ENCODE data around the gene DDI2.

Gene DDI2

DNA sequence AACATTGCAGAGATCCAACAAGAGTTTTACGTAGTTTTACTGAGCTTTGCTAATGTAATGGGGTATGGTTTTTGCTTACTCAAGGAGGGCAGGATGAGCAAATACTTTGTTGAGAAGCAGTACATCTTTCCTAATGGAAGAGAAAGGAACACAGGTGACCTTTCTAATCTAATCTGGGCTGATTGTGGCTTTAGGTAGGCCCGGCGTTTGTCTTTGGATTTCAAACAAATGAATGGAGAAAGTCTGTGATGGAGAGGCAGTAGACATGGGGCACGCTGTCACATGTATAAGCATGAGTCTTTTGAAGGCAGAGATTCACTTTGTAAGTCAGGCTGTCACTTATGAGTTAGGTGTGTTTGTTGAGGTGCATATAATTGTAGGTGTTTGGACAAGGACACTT, 68.6 kb downstream of the DDI2 start:
- TF ChIP-seq MYC (IDR thresholded peaks at IDR 0.05; ENCODE audit: low read depth, low read length) (no peak), POLR2A (IDR thresholded peaks at IDR 0.05; ENCODE audit: extremely low read depth, insufficient read length) (no peak)
- TF ChIP-seq, protein P1, sequence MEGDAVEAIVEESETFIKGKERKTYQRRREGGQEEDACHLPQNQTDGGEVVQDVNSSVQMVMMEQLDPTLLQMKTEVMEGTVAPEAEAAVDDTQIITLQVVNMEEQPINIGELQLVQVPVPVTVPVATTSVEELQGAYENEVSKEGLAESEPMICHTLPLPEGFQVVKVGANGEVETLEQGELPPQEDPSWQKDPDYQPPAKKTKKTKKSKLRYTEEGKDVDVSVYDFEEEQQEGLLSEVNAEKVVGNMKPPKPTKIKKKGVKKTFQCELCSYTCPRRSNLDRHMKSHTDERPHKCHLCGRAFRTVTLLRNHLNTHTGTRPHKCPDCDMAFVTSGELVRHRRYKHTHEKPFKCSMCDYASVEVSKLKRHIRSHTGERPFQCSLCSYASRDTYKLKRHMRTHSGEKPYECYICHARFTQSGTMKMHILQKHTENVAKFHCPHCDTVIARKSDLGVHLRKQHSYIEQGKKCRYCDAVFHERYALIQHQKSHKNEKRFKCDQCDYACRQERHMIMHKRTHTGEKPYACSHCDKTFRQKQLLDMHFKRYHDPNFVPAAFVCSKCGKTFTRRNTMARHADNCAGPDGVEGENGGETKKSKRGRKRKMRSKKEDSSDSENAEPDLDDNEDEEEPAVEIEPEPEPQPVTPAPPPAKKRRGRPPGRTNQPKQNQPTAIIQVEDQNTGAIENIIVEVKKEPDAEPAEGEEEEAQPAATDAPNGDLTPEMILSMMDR (IDR thresholded peaks at IDR 0.05; ENCODE audit: low read depth, low read length), result no peak
- TF ChIP-seq, protein P2, sequence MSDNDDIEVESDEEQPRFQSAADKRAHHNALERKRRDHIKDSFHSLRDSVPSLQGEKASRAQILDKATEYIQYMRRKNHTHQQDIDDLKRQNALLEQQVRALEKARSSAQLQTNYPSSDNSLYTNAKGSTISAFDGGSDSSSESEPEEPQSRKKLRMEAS (IDR thresholded peaks at IDR 0.05; ENCODE audit: low read depth, low read length), result no peak
- no peak overlapping the region for H3K4me3 ChIP-seq (ENCODE audit: low read depth, low read length)
- DNase-seq (ENCODE audit: low read depth), result no peak

DNA sequence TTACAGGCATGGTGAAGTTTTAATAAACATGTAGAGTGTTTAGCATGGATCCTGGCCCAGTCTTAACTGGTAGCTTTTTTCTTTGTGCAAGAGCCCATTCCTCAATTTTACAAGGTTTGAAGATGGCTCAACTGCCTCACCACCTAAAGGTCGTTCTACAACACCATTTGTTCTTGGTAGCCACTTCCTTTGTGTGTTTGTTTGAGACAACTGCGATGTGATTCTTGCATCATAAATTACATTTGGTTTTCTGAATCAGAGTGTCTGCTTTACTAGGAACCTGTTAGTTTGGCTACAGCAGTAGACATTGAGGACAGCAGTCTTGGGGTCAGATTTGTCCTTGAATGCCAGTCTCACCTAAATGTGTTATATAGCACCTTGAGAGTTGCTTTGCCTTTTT, 70.2 kb downstream of the DDI2 start:
- no peak overlapping the region for H3K4me3 ChIP-seq (ENCODE audit: low read depth, low read length)
- peak; percentile 57 for DNase-seq (ENCODE audit: low read depth)

DNA sequence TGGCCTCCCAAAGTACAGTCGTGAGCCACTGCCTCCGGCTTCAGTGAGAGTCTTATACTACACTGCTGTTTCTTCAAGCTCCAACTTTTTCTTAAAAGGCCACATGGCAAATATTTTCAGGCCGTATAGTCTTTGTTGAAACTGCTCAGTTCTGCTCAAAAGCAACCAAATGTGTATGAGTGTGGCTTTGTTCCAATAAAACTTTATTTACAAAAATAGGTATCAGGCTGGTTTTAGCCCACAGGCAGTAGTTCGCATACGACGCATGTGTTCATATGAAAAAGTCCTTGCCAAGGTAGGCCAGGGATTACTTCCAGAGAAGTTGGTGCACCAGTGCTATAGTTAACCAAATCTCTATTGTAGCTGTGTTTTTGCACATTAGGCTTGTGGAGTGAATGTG, 73.1 kb downstream of the DDI2 start:
- H3K4me3 ChIP-seq (ENCODE audit: low read depth, low read length), result no peak overlapping the region
- DNase-seq (ENCODE audit: low read depth), result no peak
- TF ChIP-seq, protein P1 (IDR thresholded peaks at IDR 0.05; ENCODE audit: low read depth, low read length), result no peak
- TF ChIP-seq, protein P2 (IDR thresholded peaks at IDR 0.05; ENCODE audit: low read depth, low read length), result no peak

More for the DNA sequence above, 70.2 kb downstream of the DDI2 start:
- TF ChIP-seq POLR2A (IDR thresholded peaks at IDR 0.05; ENCODE audit: extremely low read depth, insufficient read length) (no peak), MYC (IDR thresholded peaks at IDR 0.05; ENCODE audit: low read depth, low read length) (no peak)
- TF ChIP-seq, protein P1 (IDR thresholded peaks at IDR 0.05; ENCODE audit: low read depth, low read length), result no peak
- TF ChIP-seq, protein P2 (IDR thresholded peaks at IDR 0.05; ENCODE audit: low read depth, low read length), result no peak

DNA sequence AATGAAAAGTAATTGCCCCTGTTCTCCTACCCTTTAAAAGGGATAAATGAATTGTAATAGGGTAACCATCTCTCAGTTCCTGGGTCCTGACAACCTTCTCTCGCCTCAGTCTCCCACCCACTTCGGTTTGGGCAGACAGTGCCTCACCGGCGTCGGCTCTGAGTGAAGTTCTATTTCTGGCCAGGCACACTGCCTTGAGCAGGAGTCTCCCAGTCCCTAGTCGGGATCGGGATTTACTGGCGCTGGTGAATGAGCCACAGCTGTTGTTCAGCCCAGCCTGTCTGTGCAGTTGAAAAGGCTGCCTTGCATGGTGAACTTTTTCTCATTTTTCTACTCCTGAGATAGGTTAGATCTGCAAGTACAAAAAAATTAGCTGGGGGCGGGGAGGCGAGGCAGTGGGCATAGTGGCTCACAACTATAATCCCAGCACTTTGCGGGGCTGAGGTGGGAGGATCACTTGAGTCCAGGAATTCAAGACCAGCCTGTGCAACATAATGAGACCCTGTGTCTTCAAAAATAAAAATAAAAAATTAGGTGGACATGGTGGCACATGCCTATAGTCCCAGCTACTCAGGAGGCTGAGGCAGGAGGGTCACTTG, 74.3 kb downstream of the DDI2 start:
- no peak for TF ChIP-seq POLR2A (IDR thresholded peaks at IDR 0.05; ENCODE audit: extremely low read depth, insufficient read length)
- TF ChIP-seq, protein P1 (IDR thresholded peaks at IDR 0.05; ENCODE audit: low read depth, low read length), result no peak
- no peak for TF ChIP-seq MYC (IDR thresholded peaks at IDR 0.05; ENCODE audit: low read depth, low read length)
- TF ChIP-seq, protein P2 (IDR thresholded peaks at IDR 0.05; ENCODE audit: low read depth, low read length), result no peak
- no peak overlapping the region for H3K4me3 ChIP-seq (ENCODE audit: low read depth, low read length)
- no peak for DNase-seq (ENCODE audit: low read depth)

DNA sequence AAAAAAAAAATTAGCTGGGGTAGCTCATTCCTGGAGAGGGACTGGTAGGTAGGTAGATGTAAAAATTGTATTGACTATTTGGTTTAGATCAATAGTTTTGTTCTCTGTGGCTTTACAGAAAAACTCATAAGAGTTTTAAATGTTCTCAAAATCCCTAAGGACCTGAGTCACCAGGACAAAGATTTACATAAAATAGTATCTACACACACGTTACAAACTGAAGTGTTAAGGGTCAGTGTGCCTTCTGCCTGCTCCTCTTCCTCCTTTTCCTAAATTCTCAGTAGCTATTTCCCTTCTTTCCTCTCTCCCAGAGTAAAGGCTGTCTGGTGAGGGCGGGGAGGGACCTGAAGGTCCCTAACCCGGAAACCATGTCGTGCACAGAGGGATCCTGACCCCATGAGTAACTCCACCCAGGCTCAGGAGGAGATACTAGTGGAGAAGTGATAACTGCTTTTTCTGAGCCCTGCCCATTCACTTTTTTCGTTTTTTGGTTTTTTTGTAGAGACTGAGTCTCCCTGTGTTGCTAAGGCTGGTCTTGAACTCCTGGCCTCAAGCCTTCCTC, 74.9 kb downstream of the DDI2 start:
- H3K4me3 ChIP-seq (ENCODE audit: low read depth, low read length), result no peak overlapping the region
- no peak for DNase-seq (ENCODE audit: low read depth)
- TF ChIP-seq MYC (IDR thresholded peaks at IDR 0.05; ENCODE audit: low read depth, low read length) (no peak), POLR2A (IDR thresholded peaks at IDR 0.05; ENCODE audit: extremely low read depth, insufficient read length) (no peak)
- TF ChIP-seq, protein P1 (IDR thresholded peaks at IDR 0.05; ENCODE audit: low read depth, low read length), result no peak
- TF ChIP-seq, protein P2 (IDR thresholded peaks at IDR 0.05; ENCODE audit: low read depth, low read length), result no peak
